Neuronal stem cell (in vitro differentiated cells): ENCODE results near the gene RAPGEF5.

Source experiments
- DNase-seq: peaks from one replicate; pipeline ENCODE4 v3.0.0-alpha.2; 2013; ENCODE audit warnings: low spot score
- H2AFZ ChIP-seq: one replicate; pipeline ENCODE4 v1.6.1; 2013; ENCODE audit warnings: mild to moderate bottlenecking, low read length, inconsistent platforms
- H2AK5ac ChIP-seq: 2 replicates; pipeline ENCODE4 v1.6.1; 2013; ENCODE audit warnings: low read depth, mild to moderate bottlenecking, inconsistent platforms, low read length, moderate library complexity, mixed read lengths
- H2BK120ac ChIP-seq: 2 replicates; pipeline ENCODE4 v1.6.1; 2013; ENCODE audit warnings: low read depth, mild to moderate bottlenecking, inconsistent platforms, low read length, moderate library complexity, mixed read lengths
- H2BK12ac ChIP-seq: one replicate; pipeline ENCODE4 v1.6.1; 2013; ENCODE audit warnings: low read length, inconsistent platforms
- H2BK15ac ChIP-seq: 2 replicates; pipeline ENCODE4 v1.6.1; 2013; ENCODE audit warnings: mild to moderate bottlenecking, low read length, inconsistent platforms, mixed read lengths
- H2BK5ac ChIP-seq: one replicate; pipeline ENCODE4 v1.6.1; 2013; ENCODE audit warnings: inconsistent platforms, mild to moderate bottlenecking, low read length, moderate library complexity
- H3K14ac ChIP-seq: one replicate; pipeline ENCODE4 v1.6.1; 2013; ENCODE audit warnings: low read length, inconsistent platforms
- H3K18ac ChIP-seq: 2 replicates; pipeline ENCODE4 v1.6.1; 2013; ENCODE audit warnings: low read length, inconsistent platforms
- H3K23ac ChIP-seq: 2 replicates; pipeline ENCODE4 v1.6.1; 2013; ENCODE audit warnings: low read depth, mild to moderate bottlenecking, mixed read lengths, low read length, inconsistent platforms; ENCODE audit not compliant: poor library complexity
- H3K27ac ChIP-seq: replicated peaks from 3 replicates; pipeline ENCODE4 v1.5.1; 2013; ENCODE audit warnings: low read length, inconsistent platforms
- H3K27me3 ChIP-seq, 3 experiments: 2 replicates each; pipeline ENCODE4 v1.6.1; 2013; ENCODE audit warnings: low read length in 3 of 3, mild to moderate bottlenecking in 2 of 3, inconsistent platforms in 1 of 3, low read depth in 1 of 3, mixed read lengths in 1 of 3, moderate library complexity in 1 of 3; ENCODE audit not compliant: control insufficient read depth in 3 of 3, insufficient read depth in 3 of 3
- H3K36me3 ChIP-seq, 2 donors: replicated peaks in 1 of 2; 2 replicates each; pipeline ENCODE4 v1.6.1; 2013; ENCODE audit warnings: low read length in 2 of 2; ENCODE audit not compliant: control insufficient read depth in 2 of 2, insufficient read depth in 2 of 2
- H3K4ac ChIP-seq: 2 replicates; pipeline ENCODE4 v1.6.1; 2013; ENCODE audit warnings: inconsistent platforms, mild to moderate bottlenecking, low read length, moderate library complexity
- H3K4me1 ChIP-seq, 2 donors: 1 replicate in 1 of 2; 2 replicates in 1 of 2; pipeline ENCODE4 v1.6.1; 2013; ENCODE audit warnings: low read length in 2 of 2, low read depth in 1 of 2; ENCODE audit not compliant: control insufficient read depth in 2 of 2, insufficient read depth in 1 of 2
- H3K4me2 ChIP-seq: one replicate; pipeline ENCODE4 v1.6.1; 2013; ENCODE audit warnings: mild to moderate bottlenecking, low read length, inconsistent platforms; ENCODE audit not compliant: insufficient read depth, poor library complexity, severe bottlenecking
- H3K4me3 ChIP-seq, 2 donors: 2 replicates each; pipeline ENCODE4 v1.5.1; 2013; ENCODE audit warnings: low read length in 2 of 2, mild to moderate bottlenecking in 2 of 2, inconsistent platforms in 1 of 2, moderate library complexity in 1 of 2
- H3K79me1 ChIP-seq: one replicate; pipeline ENCODE4 v1.6.1; 2013; ENCODE audit warnings: low read depth, mild to moderate bottlenecking, inconsistent platforms, low read length, moderate library complexity
- H3K9ac ChIP-seq: one replicate; pipeline ENCODE4 v1.6.1; 2013; ENCODE audit warnings: mild to moderate bottlenecking, low read depth, low read length, inconsistent platforms; ENCODE audit not compliant: poor library complexity
- H3K9me3 ChIP-seq, 2 donors: replicated peaks in 1 of 2; 2 replicates each; pipeline versions ENCODE3 to v1.6.1; 2013; ENCODE audit warnings: low read length in 2 of 2, mild to moderate bottlenecking in 2 of 2, inconsistent platforms in 1 of 2, low read depth in 1 of 2, mixed read lengths in 1 of 2, moderate library complexity in 1 of 2; ENCODE audit not compliant: control insufficient read depth in 2 of 2, insufficient read depth in 1 of 2
- H4K8ac ChIP-seq: one replicate; pipeline ENCODE4 v1.6.1; 2013; ENCODE audit warnings: low read depth, mild to moderate bottlenecking, inconsistent platforms, low read length, moderate library complexity
- H4K91ac ChIP-seq: one replicate; pipeline ENCODE4 v1.6.1; 2013; ENCODE audit warnings: low read length, low read depth, mild to moderate bottlenecking, inconsistent platforms; ENCODE audit not compliant: poor library complexity
- WGBS, 2 donors: extraction: QIAGEN DNeasy Blood & Tissue Kit; methylation state at CpG; one replicate each; pipeline ENCODE4 v1.1.7; 2013; ENCODE audit warnings: missing lambda C conversion rate in 2 of 2, mixed read lengths in 1 of 2; ENCODE audit not compliant: insufficient read length in 2 of 2, insufficient replicate concordance in 1 of 2; ENCODE audit errors: extremely low coverage in 2 of 2; 5-methylcytosine and 5-hydroxymethylcytosine counted together

The RAPGEF5 gene

DNA sequence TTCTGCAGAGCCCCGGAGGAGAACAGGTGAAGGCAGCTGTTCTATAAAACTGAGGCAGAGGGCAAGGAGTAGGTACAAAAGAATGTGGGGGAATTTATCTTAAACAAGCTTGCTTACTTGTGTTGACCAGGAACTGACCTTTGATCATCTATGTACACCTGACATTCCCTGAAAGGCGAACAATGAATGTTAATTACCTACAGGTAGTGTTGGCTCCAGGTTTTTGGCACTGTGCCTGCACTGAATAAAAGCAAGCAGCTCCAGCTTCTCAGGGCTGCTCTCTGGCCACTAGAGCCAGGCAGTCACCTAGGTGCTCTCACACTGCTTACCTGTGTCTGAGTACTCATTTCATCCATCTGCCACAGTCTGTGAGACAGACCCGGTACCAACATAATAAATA, 87.0 kb downstream of the RAPGEF5 start:
- H3K4me3 ChIP-seq, result no peak overlapping the region
- no peak overlapping the region for H2BK12ac ChIP-seq
- no peak overlapping the region for H3K18ac ChIP-seq
- H3K9ac ChIP-seq, result no peak overlapping the region
- H3K27ac ChIP-seq, result no peak overlapping the region
- no peak overlapping the region for H2AFZ ChIP-seq
- H3K14ac ChIP-seq, result no peak overlapping the region
- no peak overlapping the region for H3K4ac ChIP-seq
- H3K36me3 ChIP-seq, result no peaks in the 10 kb centered on the region
- no peak overlapping the region for H4K8ac ChIP-seq
- no peak overlapping the region for H4K91ac ChIP-seq
- peaks cover 2 to 3% of the 10 kb centered on the region in 2 donors for H3K4me1 ChIP-seq
- H2BK5ac ChIP-seq, result no peak overlapping the region
- no peak overlapping the region for H2AK5ac ChIP-seq
- H3K23ac ChIP-seq, result no peak overlapping the region
- no peaks in the 10 kb centered on the region for H3K9me3 ChIP-seq
- no peaks in the 10 kb centered on the region for H3K79me1 ChIP-seq
- no peak overlapping the region for H2BK120ac ChIP-seq
- no peak for DNase-seq
- no peak overlapping the region for H2BK15ac ChIP-seq
- no CpG with 5 or more reads among the region's 3 CpGs for WGBS, 2 donors
- H3K27me3 ChIP-seq, result no peaks in the 10 kb centered on the region
- H3K4me2 ChIP-seq, result no peak overlapping the region

- H4K91ac ChIP-seq, result no peak overlapping the region
- no peak overlapping the region for H4K8ac ChIP-seq
- H3K36me3 ChIP-seq, result no peaks in the 10 kb centered on the region
- H3K4ac ChIP-seq, result no peak overlapping the region
- no peak overlapping the region for H2BK15ac ChIP-seq
- H3K14ac ChIP-seq, result no peak overlapping the region
- H3K9me3 ChIP-seq, result no peaks in the 10 kb centered on the region
- no peak overlapping the region for H2BK12ac ChIP-seq
- peaks cover 2 to 3% of the 10 kb centered on the region in 2 donors for H3K4me1 ChIP-seq
- peak overlapping the region; percentile 54 for H2AFZ ChIP-seq
- H2BK120ac ChIP-seq, result no peak overlapping the region
- no peak overlapping the region for H3K4me2 ChIP-seq
- WGBS, 2 donors, result no CpG with 5 or more reads among the region's 6 CpGs
- no peaks in the 10 kb centered on the region for H3K79me1 ChIP-seq
- H3K18ac ChIP-seq, result no peak overlapping the region
- H3K4me3 ChIP-seq, result no peak overlapping the region
- H3K27me3 ChIP-seq, result no peaks in the 10 kb centered on the region
- no peak overlapping the region for H3K23ac ChIP-seq
- H2AK5ac ChIP-seq, result no peak overlapping the region
- no peak overlapping the region for H3K9ac ChIP-seq
- no peak for DNase-seq
- no peak overlapping the region for H3K27ac ChIP-seq
- no peak overlapping the region for H2BK5ac ChIP-seq
Measured at GRCh38 chr7:22268884-22269421, 88.0 kb downstream of the RAPGEF5 start.

GRCh38 chr7:22267930-22268615, 88.9 kb downstream of the RAPGEF5 start:
- peak overlapping the region; percentile 54 for H2AFZ ChIP-seq
- no CpG with 5 or more reads among the region's 4 CpGs for WGBS, 2 donors

DNA sequence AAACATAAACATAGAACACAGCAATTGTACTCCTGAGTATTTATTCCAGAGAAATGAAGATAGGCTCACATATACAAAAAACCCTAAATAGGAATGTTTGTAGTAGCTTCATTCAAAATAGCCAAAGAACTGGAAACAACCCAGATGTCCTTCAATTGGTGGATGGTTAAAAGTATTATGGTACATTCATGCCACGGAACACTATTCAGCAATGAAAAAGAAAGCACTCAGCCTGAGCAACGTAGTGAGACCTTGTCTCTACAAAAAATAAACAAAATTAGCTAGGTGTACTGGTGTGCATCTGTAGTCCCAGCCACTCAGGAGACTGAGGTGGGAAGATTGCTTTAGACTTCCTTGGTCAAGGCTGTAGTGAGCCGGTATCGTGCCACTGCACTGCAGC, 94.4 kb downstream of the RAPGEF5 start:
- Histone ChIP-seq H2BK120ac (no peak overlapping the region), H3K18ac (no peak overlapping the region), H3K4me1 (no peaks in the 10 kb centered on the region), H4K91ac (no peak overlapping the region), H2BK12ac (no peak overlapping the region), H3K4ac (no peak overlapping the region), H3K36me3 (no peaks in the 10 kb centered on the region), H3K9ac (no peak overlapping the region), H3K14ac (no peak overlapping the region), H4K8ac (no peak overlapping the region), H2BK5ac (no peak overlapping the region), H2AK5ac (no peak overlapping the region), H3K79me1 (no peaks in the 10 kb centered on the region), H3K27me3 (no peaks in the 10 kb centered on the region), H2BK15ac (no peak overlapping the region), H3K27ac (no peak overlapping the region), H3K23ac (no peak overlapping the region), H2AFZ (no peak overlapping the region), H3K4me2 (no peak overlapping the region), H3K9me3 (no peaks in the 10 kb centered on the region), H3K4me3 (no peak overlapping the region)
- no CpG with 5 or more reads among the region's 4 CpGs for WGBS, 2 donors
- DNase-seq, result no peak

More at GRCh38 chr7:22267930-22268615, 88.9 kb downstream of the RAPGEF5 start:
- Histone ChIP-seq H3K18ac (no peak overlapping the region), H2BK15ac (no peak overlapping the region), H2BK12ac (no peak overlapping the region), H4K91ac (no peak overlapping the region), H3K4me3 (no peak overlapping the region), H3K36me3 (no peaks in the 10 kb centered on the region), H2BK120ac (no peak overlapping the region), H3K79me1 (no peaks in the 10 kb centered on the region), H3K14ac (no peak overlapping the region), H3K27ac (no peak overlapping the region), H3K27me3 (no peaks in the 10 kb centered on the region), H4K8ac (no peak overlapping the region), H2AK5ac (no peak overlapping the region), H3K4me1 (peaks cover 2 to 3% of the 10 kb centered on the region in 2 donors), H2BK5ac (no peak overlapping the region), H3K23ac (no peak overlapping the region), H3K4me2 (no peak overlapping the region), H3K9ac (no peak overlapping the region), H3K4ac (no peak overlapping the region), H3K9me3 (no peaks in the 10 kb centered on the region)
- no peak for DNase-seq
